HG03469 (cell line): Measurements from ENCODE around the gene LIX1L.
"Not testable (repeated sequence)": the region's sequence is repeated elsewhere in the genome, so short reads cannot be mapped to it uniquely, and the experiment has no call there.

ENCODE experiments used
- ATAC-seq: cut with Tn5 transposase; IDR thresholded peaks from one replicate; pipeline ENCODE4 v1.9.1; 2021; ENCODE audit warnings: mild to moderate bottlenecking, moderate library complexity, moderate number of reproducible peaks; ENCODE audit not compliant: unreplicated experiment

LIX1L gene

GRCh38 chr1:145937436-145937835 lies 20.4 kb downstream of the LIX1L start:
- no peak for ATAC-seq

- no peak for ATAC-seq
Observed at GRCh38 chr1:145936247-145936646, 21.6 kb downstream of the LIX1L start.

GRCh38 chr1:145935708-145936107 lies 22.1 kb downstream of the LIX1L start:
- no peak for ATAC-seq

GRCh38 chr1:145932522-145933009 lies 25.3 kb downstream of the LIX1L start:
- not testable (repeated sequence) for ATAC-seq

GRCh38 chr1:145927916-145928643 lies 29.7 kb downstream of the LIX1L start:
- no peak for ATAC-seq

GRCh38 chr1:145927063-145927886 lies 30.5 kb downstream of the LIX1L start, which contains the start of gene RBM8A:
Gene RBM8A, minus strand, starts transcription at chr1:145927484. Its CDS starts 58 bp downstream, at chr1:145927426.
- peak; percentile 85 for ATAC-seq

GRCh38 chr1:145926686-145927062 lies 31.1 kb downstream of the LIX1L start:
- ATAC-seq, result no peak

GRCh38 chr1:145922266-145922665 lies 35.6 kb downstream of the LIX1L start:
- ATAC-seq, result no peak

GRCh38 chr1:145920297-145920696 lies 37.5 kb downstream of the LIX1L start:
- ATAC-seq, result not testable (repeated sequence)

- no peak for ATAC-seq
Observed at GRCh38 chr1:145918992-145919939, 38.6 kb downstream of the LIX1L start.

- peak; percentile 66 for ATAC-seq
Observed at GRCh38 chr1:145918144-145918991, 39.4 kb downstream of the LIX1L start, which contains the start of gene PEX11B. Gene PEX11B, minus strand, starts transcription at chr1:145918717. Its CDS starts 29 bp downstream, at chr1:145918688.

- ATAC-seq, result no peak
Observed at GRCh38 chr1:145917595-145917994, 40.2 kb downstream of the LIX1L start.

- ATAC-seq, result no peak
Observed at GRCh38 chr1:145916745-145917144, 41.1 kb downstream of the LIX1L start.

GRCh38 chr1:145912128-145912641 lies 45.6 kb downstream of the LIX1L start:
- ATAC-seq, result no peak

- no peak for ATAC-seq
Observed at GRCh38 chr1:145908653-145909052, 49.2 kb downstream of the LIX1L start.

GRCh38 chr1:145906954-145907753 lies 50.7 kb downstream of the LIX1L start:
- no peak for ATAC-seq

GRCh38 chr1:145901312-145902021 lies 56.4 kb downstream of the LIX1L start:
- ATAC-seq, result no peak

GRCh38 chr1:145898756-145899155 lies 59.1 kb downstream of the LIX1L start:
- no peak for ATAC-seq
